Left lung (tissue), 10 donors: ENCODE data around the gene AK2. TPM values are rescaled to one million over a fixed set of nuclear protein-coding genes. Genes with fewer than 3 reads are reported as not detected.

ENCODE experiments used
- ATAC-seq: fragments of 200-7000 bp; cut with Tn5 transposase; one replicate; pipeline ENCODE4 v1.9.1; 2020; ENCODE audit warnings: moderate library complexity
- DNase-seq, 4 donors: peaks; one replicate each; pipeline ENCODE4 v3.0.0-alpha.2; 2013 to 2020
- H3K27ac ChIP-seq, 2 donors: fragments of 200-600 bp; sonication (generic) in 1 of 2; one replicate each; pipeline versions ENCODE4 v1.5.0 to v1.8.0; 2020 to 2021
- H3K27me3 ChIP-seq, 2 donors: fragments of 200-600 bp; sonication (generic) in 1 of 2; one replicate each; pipeline versions ENCODE4 v1.5.0 to v1.8.0; 2020 to 2021
- H3K36me3 ChIP-seq, 2 donors: fragments of 200-600 bp; sonication (generic) in 1 of 2; one replicate each; pipeline versions ENCODE4 v1.5.0 to v1.8.0; 2020 to 2021
- H3K4me1 ChIP-seq, 2 donors: fragments of 200-600 bp; one replicate each; pipeline ENCODE4 v1.8.0; 2021
- H3K4me3 ChIP-seq, 2 donors: fragments of 200-600 bp; sonication (generic) in 1 of 2; one replicate each; pipeline versions ENCODE4 v1.5.0 to v1.8.0; 2020 to 2021; ENCODE audit warnings: mild to moderate bottlenecking in 1 of 2
- H3K9me3 ChIP-seq, 2 donors: fragments of 200-600 bp; sonication (generic) in 1 of 2; one replicate each; pipeline versions ENCODE4 v1.5.0 to v1.8.0; 2020 to 2021
- intact Hi-C, 2 donors: fragments of 100-400 bp; cut with DNase I; formaldehyde crosslinking; loops; one replicate each; pipeline versions ENCODE4 v1.11.2 to v1.14.2; 2022
- polyA plus RNA-seq, 6 donors: library from polyadenylated mRNA; unstranded; fragments of 120-200 nt; gene quantifications; one replicate each; pipeline ENCODE4 v1.2.1, GENCODE V29; 2013; ENCODE audit not compliant: insufficient read length in 6 of 6
- total RNA-seq, 2 donors: library from RNA; stranded (reverse); fragmentation: NEBNext Ultra II Directional; extraction: Animal tissue kit (Norgen Biotek cat#: 25700); gene quantifications; one replicate each; pipeline ENCODE4 v1.2.1, GENCODE V29; 2021
- TF ChIP-seq, protein P1 (sequence below), 2 donors: fragments of 200-600 bp; sonication (generic) in 1 of 2; IDR thresholded peaks; one replicate each; pipeline versions ENCODE4 v1.5.0 to v1.8.0; 2021; ENCODE audit warnings: antibody characterized with exemption in 2 of 2
- donor health status: DM: no; HTN: yes; CAD: no.
- donor health status: DM: no; HTN: no; CAD: no.

Gene AK2
- total and polyA plus RNA-seq, 8 donors, result 119 to 188 (median 165) TPM

DNA sequence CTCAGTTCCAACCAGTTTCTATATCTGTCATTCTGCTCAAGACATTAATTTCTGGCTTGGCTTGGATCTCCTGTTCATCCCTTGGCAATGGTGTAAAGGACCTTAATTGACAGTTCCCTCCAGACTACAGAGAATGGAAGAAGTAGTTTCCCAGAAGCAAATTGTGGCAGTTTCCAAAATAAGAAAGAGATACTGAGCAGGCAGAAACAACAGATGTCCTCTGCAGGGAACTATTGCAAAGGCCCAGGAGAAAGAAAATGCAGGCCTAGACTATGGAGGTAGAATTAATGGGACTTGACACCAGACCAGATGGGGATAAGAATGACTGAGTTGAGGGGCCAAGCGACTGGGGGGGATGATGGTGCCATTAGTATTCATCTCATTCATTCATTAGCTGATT, 6.1 kb upstream of the AK2 start:
- ATAC-seq, result no peak
- H3K4me1 ChIP-seq, result peaks cover 0 to 33% of the 10 kb centered on the region in 2 donors
- H3K36me3 ChIP-seq, result no peaks in the 10 kb centered on the region
- no peak for DNase-seq
- H3K4me3 ChIP-seq, result no peak overlapping the region
- no peak overlapping the region for H3K27ac ChIP-seq
- intact Hi-C loops, result no loop called here
- no peaks in the 10 kb centered on the region for H3K9me3 ChIP-seq
- H3K27me3 ChIP-seq, result no peaks in the 10 kb centered on the region
- TF ChIP-seq, protein P1, sequence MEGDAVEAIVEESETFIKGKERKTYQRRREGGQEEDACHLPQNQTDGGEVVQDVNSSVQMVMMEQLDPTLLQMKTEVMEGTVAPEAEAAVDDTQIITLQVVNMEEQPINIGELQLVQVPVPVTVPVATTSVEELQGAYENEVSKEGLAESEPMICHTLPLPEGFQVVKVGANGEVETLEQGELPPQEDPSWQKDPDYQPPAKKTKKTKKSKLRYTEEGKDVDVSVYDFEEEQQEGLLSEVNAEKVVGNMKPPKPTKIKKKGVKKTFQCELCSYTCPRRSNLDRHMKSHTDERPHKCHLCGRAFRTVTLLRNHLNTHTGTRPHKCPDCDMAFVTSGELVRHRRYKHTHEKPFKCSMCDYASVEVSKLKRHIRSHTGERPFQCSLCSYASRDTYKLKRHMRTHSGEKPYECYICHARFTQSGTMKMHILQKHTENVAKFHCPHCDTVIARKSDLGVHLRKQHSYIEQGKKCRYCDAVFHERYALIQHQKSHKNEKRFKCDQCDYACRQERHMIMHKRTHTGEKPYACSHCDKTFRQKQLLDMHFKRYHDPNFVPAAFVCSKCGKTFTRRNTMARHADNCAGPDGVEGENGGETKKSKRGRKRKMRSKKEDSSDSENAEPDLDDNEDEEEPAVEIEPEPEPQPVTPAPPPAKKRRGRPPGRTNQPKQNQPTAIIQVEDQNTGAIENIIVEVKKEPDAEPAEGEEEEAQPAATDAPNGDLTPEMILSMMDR (IDR thresholded peaks at IDR 0.05), result no peak

DNA sequence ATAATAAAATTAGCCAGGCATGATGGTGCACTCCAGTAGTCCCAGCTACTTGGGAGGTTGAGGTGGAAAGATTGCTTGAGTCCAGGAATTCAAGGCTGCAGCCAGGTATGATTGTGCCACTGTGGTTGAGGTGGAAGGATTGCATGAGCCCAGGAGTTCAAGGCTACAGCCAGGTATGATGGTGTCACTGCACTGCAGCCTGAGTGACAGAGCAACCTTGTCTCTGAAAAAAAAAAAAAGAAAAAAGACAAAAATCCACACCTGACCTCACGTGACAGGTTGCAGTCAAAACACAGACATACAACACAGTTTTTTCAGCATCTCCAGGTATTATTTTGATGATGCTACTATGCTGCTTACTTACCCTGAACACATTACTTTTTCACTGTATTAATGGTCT, 4.3 kb upstream of the AK2 start:
- TF ChIP-seq, protein P1 (IDR thresholded peaks at IDR 0.05), result no peak
- DNase-seq, result no peak
- intact Hi-C loops, result no loop called here
- H3K27me3 ChIP-seq, result no peaks in the 10 kb centered on the region
- no peak overlapping the region for H3K4me3 ChIP-seq
- H3K9me3 ChIP-seq, result no peaks in the 10 kb centered on the region
- no peak overlapping the region for H3K27ac ChIP-seq
- H3K36me3 ChIP-seq, result no peaks in the 10 kb centered on the region
- ATAC-seq, result no peak
- peaks cover 6 to 34% of the 10 kb centered on the region in 2 donors for H3K4me1 ChIP-seq

DNA sequence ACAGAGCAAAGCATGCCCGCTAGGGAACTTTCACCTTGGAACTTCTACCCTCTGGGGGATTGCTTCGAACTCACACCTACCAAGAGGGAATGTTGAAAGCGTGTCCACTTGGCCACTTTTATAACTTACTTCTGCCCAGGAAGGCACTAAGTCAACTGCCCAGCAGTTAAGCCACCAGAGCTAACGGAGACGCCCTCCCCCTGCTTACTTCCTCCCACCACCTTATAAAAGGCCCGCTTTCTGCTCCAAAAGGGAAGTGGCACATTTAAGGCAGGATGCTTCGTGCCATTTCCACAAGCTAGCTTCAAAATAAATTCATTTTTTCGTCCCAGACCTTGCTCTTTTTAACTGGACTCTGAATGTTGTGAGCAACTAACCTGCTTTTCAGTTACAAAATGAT, 3.2 kb upstream of the AK2 start:
- Histone ChIP-seq H3K4me3 (no peak overlapping the region), H3K36me3 (no peaks in the 10 kb centered on the region), H3K9me3 (no peaks in the 10 kb centered on the region), H3K27me3 (no peaks in the 10 kb centered on the region), H3K4me1 (peaks cover 14 to 37% of the 10 kb centered on the region in 2 donors), H3K27ac (peak overlapping the region in 1 of 2 donors; percentile 73)
- intact Hi-C loops, result no loop called here
- TF ChIP-seq, protein P1 (IDR thresholded peaks at IDR 0.05), result no peak
- ATAC-seq, result no peak
- peak in 1 of 4 donors; percentile 46 for DNase-seq

DNA sequence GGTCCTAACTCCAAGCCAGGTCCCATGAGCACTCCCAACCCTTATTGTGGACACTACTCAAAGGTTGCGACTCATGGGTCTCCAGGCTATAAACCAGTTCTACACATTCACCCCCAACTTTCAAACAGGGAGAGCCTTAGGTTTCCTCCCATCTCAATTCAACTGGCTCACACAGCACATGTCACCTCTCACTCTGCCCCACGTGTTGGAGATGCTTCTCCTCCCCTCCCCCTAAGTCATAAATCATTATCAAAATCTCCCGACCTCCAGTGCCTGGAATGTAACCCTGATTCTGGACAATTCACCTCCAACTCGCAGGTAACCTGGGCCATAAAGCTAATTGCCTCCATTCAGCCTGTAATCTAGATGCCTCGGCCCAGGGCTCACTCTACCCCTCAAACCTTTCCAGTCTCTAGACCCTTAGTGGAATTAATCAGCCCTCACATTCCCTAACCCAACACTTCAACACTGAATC, 595 bp downstream of the AK2 start:
- ATAC-seq, result peak; percentile 12

DNA sequence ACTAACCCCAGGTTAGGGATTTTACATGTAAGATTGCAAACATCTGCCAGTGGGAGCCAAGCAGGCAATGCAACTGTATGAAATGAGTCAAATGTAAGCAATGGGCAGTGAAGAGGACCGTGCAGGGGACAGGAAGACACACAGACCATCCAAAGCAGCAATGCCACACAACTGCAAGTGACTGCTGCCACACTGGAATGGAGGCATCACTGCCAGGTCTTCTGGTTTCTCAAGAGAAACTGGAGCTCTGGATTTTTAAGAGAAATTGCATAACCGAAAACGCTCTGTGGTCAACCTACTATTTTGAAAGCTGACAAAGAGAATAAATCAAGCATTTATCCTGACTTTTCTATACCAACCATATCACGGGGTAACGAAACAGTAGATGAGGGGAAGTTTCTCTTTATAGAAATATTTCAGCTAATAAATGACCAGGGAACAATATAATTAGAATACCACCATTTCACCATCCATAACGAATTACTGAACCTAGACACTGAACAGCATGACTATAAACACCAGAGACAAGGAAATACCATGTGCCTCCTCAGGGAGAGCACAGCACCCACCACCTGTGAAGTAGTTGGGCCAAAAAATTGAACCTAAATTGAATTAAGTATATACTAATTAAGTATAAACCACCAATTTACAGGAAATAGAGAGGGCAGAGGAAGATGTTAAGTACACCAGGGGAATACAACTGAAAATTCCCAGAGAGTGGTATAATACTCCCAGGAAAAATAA, 4.4 kb downstream of the AK2 start:
- no peaks in the 10 kb centered on the region for H3K9me3 ChIP-seq
- H3K4me1 ChIP-seq, result peaks cover 20 to 85% of the 10 kb centered on the region in 2 donors
- H3K36me3 ChIP-seq, result peaks cover 0 to 10% of the 10 kb centered on the region in 2 donors
- peak overlapping the region in 1 of 2 donors; percentile 50 for H3K27ac ChIP-seq
- no peak overlapping the region for H3K4me3 ChIP-seq
- DNase-seq (no peak), ATAC-seq (no peak)
- TF ChIP-seq, protein P1 (IDR thresholded peaks at IDR 0.05), result no peak
- no peaks in the 10 kb centered on the region for H3K27me3 ChIP-seq
- intact Hi-C loops, result no loop called here

More for the DNA sequence above, 595 bp downstream of the AK2 start:
- Histone ChIP-seq H3K4me3 (peak overlapping the region; percentile 80 to 82), H3K4me1 (peaks cover 21 to 73% of the 10 kb centered on the region in 2 donors), H3K27me3 (no peaks in the 10 kb centered on the region), H3K36me3 (no peaks in the 10 kb centered on the region), H3K9me3 (no peaks in the 10 kb centered on the region), H3K27ac (peak overlapping the region; percentile 78)
- DNase-seq, result peak in 1 of 4 donors; percentile 7
- intact Hi-C loops, result no loop called here
- TF ChIP-seq, protein P1 (IDR thresholded peaks at IDR 0.05), result no peak
